ENCODE results near the gene TIGD1.

GRCh38 chr2:232525199-232525598 lies 25.2 kb downstream of the TIGD1 start:
- TF ChIP-seq CTCF (optimal IDR thresholded peaks at IDR 0.05 in 1 of 3, IDR thresholded peaks at IDR 0.05 in 1 of 3, conservative IDR thresholded peaks at IDR 0.05 in 1 of 3; ENCODE audit: extremely low read depth in 1 of 3, insufficient read depth in 2 of 3, low read length in 3 of 3): no peak
- no peak for TF ChIP-seq EZH2 (IDR thresholded peaks at IDR 0.05; ENCODE audit: low read length)

Measured in keratinocyte (primary cell).